GM12874 (cell line): Measurements from ENCODE around the gene MMEL1.

Experiments used
- CTCF ChIP-seq: IDR thresholded peaks from 2 replicates; pipeline ENCODE4 v1.5.1; 2011; ENCODE audit warnings: low read depth, mild to moderate bottlenecking, control low read depth, low read length, moderate library complexity; ENCODE audit not compliant: insufficient read depth

The MMEL1 gene

GRCh38 chr1:2606396-2606880 lies 26.4 kb downstream of the MMEL1 start:
- TF ChIP-seq CTCF = no peak

- no peak for TF ChIP-seq CTCF
Measured at GRCh38 chr1:2605509-2606395, 27.1 kb downstream of the MMEL1 start.

- no peak for TF ChIP-seq CTCF
Measured at GRCh38 chr1:2604844-2605508, 27.8 kb downstream of the MMEL1 start.

DNA sequence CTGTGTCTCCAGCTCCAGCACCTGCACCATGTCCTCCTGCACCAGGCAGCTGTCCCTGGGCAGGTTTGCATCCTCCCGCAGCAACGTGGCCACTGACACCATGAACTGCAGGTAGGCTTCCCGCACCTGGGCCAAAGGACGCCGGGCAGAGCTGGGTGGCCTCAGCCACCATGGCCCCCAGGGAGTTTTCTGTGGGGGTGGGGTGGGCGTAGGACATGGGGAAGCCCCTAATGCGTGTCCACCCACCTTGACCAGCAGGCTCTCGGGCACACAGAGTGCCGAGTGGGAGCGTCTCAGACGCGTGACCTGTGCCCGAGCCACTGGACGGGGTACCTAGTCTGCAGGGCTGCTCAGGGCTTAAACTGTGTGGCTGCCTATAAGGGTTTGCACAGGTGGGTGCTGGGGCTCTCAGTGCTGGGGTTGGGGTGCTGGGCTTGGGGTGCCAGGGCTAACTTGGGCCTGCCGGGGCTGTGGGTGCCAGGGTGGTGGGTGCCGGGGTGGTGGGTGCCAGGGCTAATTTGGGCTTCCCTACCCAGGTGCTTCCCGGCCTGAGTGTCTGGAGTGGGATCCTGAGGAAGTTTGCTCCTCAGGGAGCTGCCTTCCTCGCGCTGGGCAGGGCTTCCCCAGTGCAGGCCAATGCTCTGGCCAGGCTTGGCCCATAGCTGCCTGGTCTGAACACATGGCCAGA lies 28.5 kb downstream of the MMEL1 start:
- TF ChIP-seq CTCF = no peak

DNA sequence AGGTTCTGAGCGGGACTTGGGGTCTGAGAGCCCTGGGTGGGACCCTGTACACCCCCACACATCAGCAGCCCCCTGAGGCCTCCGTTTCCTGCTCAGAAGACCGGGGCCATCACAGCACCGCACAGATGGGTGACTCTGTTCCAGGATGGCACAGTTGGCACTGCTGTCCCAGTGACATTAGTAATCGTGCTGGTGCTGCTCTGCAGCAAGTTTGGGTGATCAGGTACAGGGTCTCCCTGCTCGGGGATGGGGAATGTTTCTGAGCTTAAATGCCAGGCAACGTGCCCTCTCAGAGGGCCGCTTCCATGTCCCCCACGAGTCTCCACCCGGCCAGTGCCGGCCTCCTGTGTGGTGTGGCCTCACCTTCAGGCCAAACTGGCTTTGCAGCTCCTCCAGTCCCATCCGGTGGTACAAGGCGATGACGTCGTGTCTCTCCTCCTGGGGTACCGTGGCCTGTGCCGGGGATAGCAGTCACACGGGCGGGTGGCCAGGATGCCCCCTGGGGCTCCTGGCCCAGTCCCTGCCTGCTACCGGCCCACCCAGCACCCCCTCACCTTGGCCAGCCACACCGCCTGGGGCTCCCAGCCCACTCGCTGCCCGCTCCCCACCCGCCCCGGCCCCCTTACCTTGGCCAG lies 29.2 kb downstream of the MMEL1 start:
- no peak for TF ChIP-seq CTCF

DNA sequence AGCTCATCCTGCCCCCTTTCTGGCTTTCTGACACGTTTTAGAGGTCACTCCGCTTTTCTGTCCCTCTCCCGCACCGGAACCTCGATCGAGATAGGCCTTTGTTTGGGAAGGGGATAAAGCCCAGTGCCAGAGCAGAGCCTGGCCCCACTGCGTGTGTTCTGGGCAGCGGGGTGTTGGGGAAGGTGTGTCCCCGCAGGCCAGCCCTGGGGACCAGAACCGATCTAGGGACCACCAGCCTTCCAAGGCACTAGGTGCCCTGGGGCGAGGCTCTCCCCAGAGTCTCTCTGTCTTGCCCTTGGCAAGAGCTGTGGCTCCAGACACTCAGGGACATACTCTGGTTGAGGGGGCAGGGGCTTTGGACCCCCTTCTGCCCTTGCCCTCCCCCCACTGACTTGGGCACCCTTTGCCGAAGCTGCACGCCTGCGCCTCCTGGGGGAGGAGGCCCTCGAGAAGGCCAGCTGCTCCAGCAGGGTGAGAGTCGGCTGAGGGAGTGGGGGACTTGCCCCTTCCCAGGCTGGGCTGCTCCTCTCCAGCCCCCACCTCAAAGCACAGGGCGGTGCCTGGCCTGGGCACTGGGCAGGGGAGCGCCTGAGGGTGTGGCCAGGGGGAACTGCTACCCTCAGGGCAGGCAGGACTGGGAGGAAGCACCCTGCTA lies 29.8 kb downstream of the MMEL1 start:
- no peak for TF ChIP-seq CTCF
